PC-3 (cell line): Measurements from ENCODE around the gene RAD51C. TPM values are rescaled to one million over a fixed set of nuclear protein-coding genes. Genes with fewer than 3 reads are reported as not detected.
"Not testable (repeated sequence)": the region's sequence is repeated elsewhere in the genome, so short reads cannot be mapped to it uniquely, and the experiment has no call there.

Source experiments
- ATAC-seq: fragments of 200-7000 bp; cut with Tn5 transposase; 2 replicates; pipeline ENCODE4 v1.9.1; 2020; ENCODE audit warnings: mild to moderate bottlenecking, moderate library complexity
- BruUV-seq: library from RNA; stranded (reverse); fragments of 400-500 nt; replicated peaks from 2 replicates; lab custom pipeline; 2021; lab: Mats Ljungman, UMichigan
- CTCF ChIA-PET: fragments of 300-600 bp; sonication (Branson Sonifier 250); formaldehyde crosslinking; loops from one replicate; lab custom pipeline; 2022; ENCODE audit warnings: antibody characterized with exemption; lab: Charles Lee
- POLR2A ChIA-PET: fragments of 300-600 bp; sonication (Branson Sonifier 250); formaldehyde crosslinking; loops from one replicate; lab custom pipeline; 2022; ENCODE audit warnings: antibody characterized with exemption; ENCODE audit not compliant: unreplicated experiment; lab: Charles Lee
- DNase-seq: peaks from one replicate; pipeline ENCODE4 v3.0.0-alpha.2; 2015
- H2AFZ ChIP-seq: fragments of 300-600 bp; sonication (generic); 2 replicates; pipeline ENCODE4 v1.6.0; 2016; ENCODE audit warnings: antibody characterized with exemption, low read length
- H3F3A ChIP-seq: fragments of 300-600 bp; sonication (generic); one replicate; pipeline ENCODE4 v1.6.0; 2017; ENCODE audit warnings: antibody characterized with exemption, low read length, control low read depth, mild to moderate bottlenecking; ENCODE audit not compliant: unreplicated experiment
- H3K27ac ChIP-seq: fragments of 300-600 bp; sonication (generic); 2 replicates; pipeline ENCODE4 v1.5.1; 2016; ENCODE audit warnings: mild to moderate bottlenecking, low read length
- H3K27me3 ChIP-seq: fragments of 300-600 bp; sonication (generic); 2 replicates; pipeline ENCODE4 v1.6.1; 2016; ENCODE audit warnings: low read length, mixed read lengths
- H3K36me3 ChIP-seq: fragments of 300-600 bp; sonication (generic); 2 replicates; pipeline ENCODE4 v1.6.1; 2016; ENCODE audit warnings: low read depth, mixed run types, low read length, mixed read lengths
- H3K4me1 ChIP-seq: fragments of 300-600 bp; sonication (generic); 2 replicates; pipeline ENCODE4 v1.5.1; 2016; ENCODE audit warnings: low read length; ENCODE audit not compliant: insufficient read depth
- H3K4me2 ChIP-seq: fragments of 300-600 bp; sonication (generic); 2 replicates; pipeline ENCODE4 v1.6.0; 2016; ENCODE audit warnings: low read length
- H3K4me3 ChIP-seq: fragments of 300-600 bp; sonication (generic); 2 replicates; pipeline ENCODE4 v1.5.1; 2016; ENCODE audit warnings: mild to moderate bottlenecking, low read length, mixed read lengths
- H3K79me2 ChIP-seq: fragments of 300-600 bp; sonication (generic); 2 replicates; pipeline ENCODE4 v1.6.1; 2017; ENCODE audit warnings: low read length, mixed read lengths
- H3K9ac ChIP-seq: fragments of 300-600 bp; sonication (generic); 2 replicates; pipeline ENCODE4 v1.6.0; 2016; ENCODE audit warnings: mild to moderate bottlenecking, low read length
- H3K9me2 ChIP-seq: fragments of 300-600 bp; sonication (generic); replicated peaks from 2 replicates; pipeline ENCODE4 v1.6.1; 2016; ENCODE audit warnings: mixed run types, low read length, mixed read lengths
- H3K9me3 ChIP-seq: fragments of 300-600 bp; sonication (generic); 2 replicates; pipeline ENCODE4 v1.6.1; 2016; ENCODE audit warnings: low read length, mixed read lengths
- H4K20me1 ChIP-seq: fragments of 300-600 bp; sonication (generic); 2 replicates; pipeline ENCODE4 v1.6.1; 2016; ENCODE audit warnings: low read length, mixed read lengths
- CTCF ChIP-seq: fragments of 300-600 bp; sonication (generic); conservative IDR thresholded peaks from 2 replicates; pipeline ENCODE4 v1.5.1; 2017; ENCODE audit warnings: antibody characterized with exemption, low read depth, mild to moderate bottlenecking, low read length
- EZH2 ChIP-seq: fragments of 300-600 bp; sonication (generic); IDR thresholded peaks from one replicate; pipeline ENCODE4 v1.6.1; 2017; ENCODE audit warnings: antibody characterized with exemption, mild to moderate bottlenecking, low read length; ENCODE audit not compliant: unreplicated experiment
- EZH2phosphoT487 ChIP-seq: fragments of 300-600 bp; sonication (generic); IDR thresholded peaks from 2 replicates; pipeline ENCODE4 v1.6.1; 2018; ENCODE audit warnings: mild to moderate bottlenecking, antibody characterized with exemption, low read length, borderline replicate concordance
- intact Hi-C: fragments of 100-400 bp; cut with micrococcal nuclease; formaldehyde crosslinking; loops from 2 replicates; pipeline ENCODE4 v1.9.0; 2023
- total RNA-seq: library from RNA; depleted of rRNA; stranded (reverse); fragments of >200 nt; gene quantifications from 2 replicates; pipeline ENCODE4 v1.2.3, GENCODE V29; 2014

RAD51C gene
- total RNA-seq, 1 experiment from 2014 or later, result 71.1 TPM

GRCh38 chr17:58686980-58687379 lies 5.4 kb upstream of the RAD51C start:
- peak; percentile 68 for DNase-seq
- ChIA-PET CTCF (interaction anchor here (0.6 kb wide), 1 partner anchor 89 kb away, joined by 9 read pairs; no protein-coding TSS in a partner anchor), POLR2A (no interaction called here)
- Histone ChIP-seq H3F3A (no peaks in the 10 kb centered on the region), H3K36me3 (no peaks in the 10 kb centered on the region), H3K9me3 (no peaks in the 10 kb centered on the region), H3K79me2 (no peaks in the 10 kb centered on the region), H3K4me1 (peaks cover under 1% of the 10 kb centered on the region; the same call in 1 of the 2 replicates), H3K9ac (no peak overlapping the region), H3K4me3 (no peak overlapping the region), H3K27ac (no peak overlapping the region), H3K9me2 (no peaks in the 10 kb centered on the region), H3K4me2 (no peak overlapping the region), H4K20me1 (no peaks in the 10 kb centered on the region), H2AFZ (no peak overlapping the region), H3K27me3 (no peaks in the 10 kb centered on the region)
- ATAC-seq, result peak; percentile 24; the same call in 1 of the 2 replicates
- no peak for TF ChIP-seq CTCF
- no peak for TF ChIP-seq EZH2
- no peak for TF ChIP-seq EZH2phosphoT487
- intact Hi-C loops, result no loop called here
- BruUV-seq, result no TSS peak

- TF ChIP-seq EZH2 (no peak), CTCF (no peak), EZH2phosphoT487 (no peak)
- no peak overlapping the region for H2AFZ ChIP-seq
- H3K27me3 ChIP-seq, result no peaks in the 10 kb centered on the region
- no peaks in the 10 kb centered on the region for H4K20me1 ChIP-seq
- intact Hi-C loops, result no loop called here
- H3K9me2 ChIP-seq, result no peaks in the 10 kb centered on the region
- H3K27ac ChIP-seq, result no peak overlapping the region
- DNase-seq (no peak), ATAC-seq (no peak)
- no peak overlapping the region for H3K9ac ChIP-seq
- H3K4me3 ChIP-seq, result no peak overlapping the region
- POLR2A ChIA-PET, result no interaction called here
- peaks cover 10% of the 10 kb centered on the region for H3K4me1 ChIP-seq
- no TSS peak for BruUV-seq
- no peaks in the 10 kb centered on the region for H3F3A ChIP-seq
- no peaks in the 10 kb centered on the region for H3K36me3 ChIP-seq
- CTCF ChIA-PET, result no interaction called here
- H3K4me2 ChIP-seq, result no peak overlapping the region
- no peaks in the 10 kb centered on the region for H3K9me3 ChIP-seq
- H3K79me2 ChIP-seq, result peaks cover 11% of the 10 kb centered on the region
Measured at GRCh38 chr17:58688521-58688920, 3.9 kb upstream of the RAD51C start.

- H3K9ac ChIP-seq, BruUV-seq, POLR2A ChIA-PET, CTCF ChIA-PET, H3K27me3 ChIP-seq, H3K27ac ChIP-seq, H3K9me3 ChIP-seq, H3K9me2 ChIP-seq, H3K36me3 ChIP-seq, H3K4me3 ChIP-seq, DNase-seq, ATAC-seq, H3K4me2 ChIP-seq, H3F3A ChIP-seq, H4K20me1 ChIP-seq, H2AFZ ChIP-seq: not testable (repeated sequence)
- Histone ChIP-seq H3K79me2 (peaks cover 26% of the 10 kb centered on the region), H3K4me1 (peaks cover 23% of the 10 kb centered on the region)
- intact Hi-C loops, result loop anchor here (5.0 kb wide), 2 partner anchors 58 to 173 kb away; no protein-coding TSS in a partner anchor
Measured at GRCh38 chr17:58690033-58690432, 2.4 kb upstream of the RAD51C start.
